Activated naive CD4-positive, alpha-beta T cell treated with anti-CD3 and anti-CD28 coated beads, Interleukin-2, amount 50 U/mL, for 24 hours (primary cell): ENCODE measurements around the gene TDRD1.

Experiments used
- H3K27ac Mint-ChIP-seq: one replicate; pipeline ENCODE4 v1.8.0; 2021; ENCODE audit warnings: mild to moderate bottlenecking, mixed read lengths
- H3K27me3 Mint-ChIP-seq: one replicate; pipeline ENCODE4 v1.8.0; 2021; ENCODE audit warnings: mixed read lengths
- H3K36me3 Mint-ChIP-seq: one replicate; pipeline ENCODE4 v1.8.0; 2021; ENCODE audit warnings: mixed read lengths
- H3K4me1 Mint-ChIP-seq: one replicate; pipeline ENCODE4 v1.8.0; 2021; ENCODE audit warnings: mixed read lengths
- H3K4me3 Mint-ChIP-seq: one replicate; pipeline ENCODE4 v1.8.0; 2021; ENCODE audit warnings: mild to moderate bottlenecking, mixed read lengths
- H3K9me3 Mint-ChIP-seq: one replicate; pipeline ENCODE4 v1.8.0; 2021; ENCODE audit warnings: mixed read lengths

The TDRD1 gene

DNA sequence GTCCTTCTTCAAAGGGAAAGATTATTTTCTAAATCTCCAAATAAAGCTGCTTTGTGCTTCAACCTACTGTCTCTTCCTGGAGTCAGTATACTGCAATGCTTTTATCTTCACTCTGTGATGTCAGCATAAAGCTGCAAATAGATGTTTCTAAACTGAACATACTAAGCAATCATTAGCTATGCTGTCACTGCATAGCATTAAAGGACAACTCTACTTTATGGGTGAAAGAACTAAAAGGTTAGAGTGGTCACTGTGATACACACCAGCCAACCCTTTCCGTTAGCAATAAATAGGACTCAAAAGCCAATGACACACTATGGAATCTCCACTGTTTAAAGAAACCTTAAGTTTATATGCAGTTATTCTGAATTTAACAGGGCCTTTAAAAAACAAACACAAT is 6.9 kb upstream of the TDRD1 start:
- H3K9me3 Mint-ChIP-seq = no peaks in the 10 kb centered on the region
- H3K27me3 Mint-ChIP-seq = no peaks in the 10 kb centered on the region
- H3K36me3 Mint-ChIP-seq = peaks cover 15% of the 10 kb centered on the region
- H3K27ac Mint-ChIP-seq = no peak overlapping the region
- H3K4me3 Mint-ChIP-seq = peak overlapping the region; percentile 99
- peaks cover 43% of the 10 kb centered on the region for H3K4me1 Mint-ChIP-seq

DNA sequence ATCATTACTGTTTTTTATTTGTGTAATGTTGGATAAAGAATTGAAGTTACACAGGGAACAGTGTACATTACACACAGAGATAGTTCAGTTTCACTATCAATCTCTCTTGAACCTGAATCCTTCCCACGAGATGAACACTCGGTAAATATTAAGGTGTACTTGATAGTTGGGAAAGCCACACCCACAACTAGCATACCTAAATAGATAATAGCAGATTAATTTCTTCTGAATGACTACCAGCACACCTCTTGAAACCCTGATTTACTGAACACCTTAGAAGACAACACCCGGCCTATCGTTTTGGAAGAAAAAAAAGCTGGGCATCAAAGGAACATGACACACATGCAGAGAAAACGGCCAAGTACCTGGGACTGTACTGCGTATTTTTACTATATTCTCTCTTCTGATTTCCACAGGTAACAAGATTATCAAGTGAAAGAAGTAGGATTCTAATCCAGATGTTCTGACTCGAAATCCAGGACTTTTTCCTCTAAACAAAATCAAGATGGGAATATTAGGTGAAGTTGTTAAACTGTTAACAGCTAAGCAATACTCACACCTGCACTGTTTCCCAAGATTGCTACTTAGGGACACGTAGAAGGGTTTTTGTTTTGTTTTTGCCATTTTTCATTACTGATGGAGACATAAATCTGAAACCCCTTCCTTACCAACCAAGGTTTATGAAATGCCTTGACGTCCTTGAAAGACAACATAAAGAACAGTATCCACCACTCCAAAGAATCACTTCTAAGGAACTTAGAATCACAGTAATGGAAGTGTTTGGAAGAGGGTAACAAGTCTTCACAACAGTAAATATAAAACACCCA is 6.2 kb upstream of the TDRD1 start:
- peaks cover 12% of the 10 kb centered on the region for H3K36me3 Mint-ChIP-seq
- no peaks in the 10 kb centered on the region for H3K27me3 Mint-ChIP-seq
- H3K4me1 Mint-ChIP-seq = peaks cover 39% of the 10 kb centered on the region

DNA sequence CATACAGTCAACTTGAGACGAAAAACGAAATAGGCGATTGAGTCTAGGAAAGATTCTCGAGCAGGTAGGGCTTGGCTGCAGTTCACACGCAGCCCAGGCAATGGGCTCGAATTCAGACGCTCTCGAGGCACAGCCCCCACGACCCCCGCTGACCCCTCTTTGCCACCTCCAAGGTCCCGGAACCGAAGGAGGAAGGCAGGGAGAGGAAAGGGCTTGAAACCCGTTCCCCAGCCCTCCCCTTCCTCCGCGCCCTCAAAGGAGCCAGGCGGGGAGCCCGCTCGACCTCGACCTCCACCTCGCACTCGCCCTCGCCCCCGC is 5.6 kb upstream of the TDRD1 start:
- Mint-ChIP-seq H3K4me3 (peak overlapping the region; percentile 99), H3K9me3 (no peaks in the 10 kb centered on the region), H3K36me3 (peaks cover 8% of the 10 kb centered on the region), H3K27me3 (no peaks in the 10 kb centered on the region), H3K27ac (peak overlapping the region; percentile 99), H3K4me1 (peaks cover 35% of the 10 kb centered on the region)

More for the DNA sequence above, 6.2 kb upstream of the TDRD1 start:
- Mint-ChIP-seq H3K4me3 (peak overlapping the region; percentile 99), H3K27ac (peak overlapping the region; percentile 99), H3K9me3 (no peaks in the 10 kb centered on the region)

DNA sequence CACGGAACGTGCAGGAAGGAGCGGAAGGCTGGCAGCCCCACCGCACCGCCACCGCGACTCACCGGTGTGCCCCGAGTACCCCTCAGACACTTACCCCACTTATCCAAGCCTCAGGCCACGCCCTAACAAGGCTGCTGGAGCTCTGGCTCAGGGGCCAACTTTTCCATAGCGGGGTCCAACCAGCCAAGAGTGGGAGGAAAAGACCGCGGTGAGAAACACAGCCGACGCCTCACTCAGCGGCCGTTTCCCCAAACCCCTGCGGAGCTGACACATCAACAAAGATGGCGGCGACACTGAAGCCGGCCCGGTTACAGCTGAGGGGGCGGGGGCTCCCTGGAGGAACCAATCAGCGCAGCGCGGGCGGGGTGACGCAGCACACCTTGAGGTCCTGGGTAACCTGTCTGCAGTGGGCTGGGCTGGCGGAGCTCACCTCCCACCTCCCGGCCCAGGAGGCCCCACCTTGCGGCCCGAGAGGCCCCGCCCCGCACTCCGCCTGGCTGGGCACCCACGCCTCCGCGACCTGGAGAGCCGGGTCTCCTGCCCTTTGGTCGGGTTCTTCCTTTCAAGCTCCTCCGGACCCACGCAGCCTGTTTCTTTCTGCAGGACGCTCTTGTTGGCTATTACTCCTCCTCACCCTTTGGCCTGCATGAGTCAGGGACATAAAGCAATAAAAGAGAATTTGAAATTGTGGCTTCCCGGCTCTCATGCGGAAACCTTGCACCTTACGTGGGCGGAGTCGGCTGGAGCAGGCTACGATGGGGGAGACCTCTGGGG is 5.0 kb upstream of the TDRD1 start, which contains the start of gene CCDC186:
Gene CCDC186, minus strand, starts transcription at position 283 of the 774 bp plus-strand sequence. CDS start 10,935 bp downstream, outside the sequence.
- Mint-ChIP-seq H3K27me3 (no peaks in the 10 kb centered on the region), H3K9me3 (no peaks in the 10 kb centered on the region), H3K27ac (peak within 1 kb of the TSS; percentile 99), H3K4me3 (peak within 1 kb of the TSS; percentile 99), H3K36me3 (peaks cover 4% of the 10 kb centered on the region), H3K4me1 (peaks cover 32% of the 10 kb centered on the region)

DNA sequence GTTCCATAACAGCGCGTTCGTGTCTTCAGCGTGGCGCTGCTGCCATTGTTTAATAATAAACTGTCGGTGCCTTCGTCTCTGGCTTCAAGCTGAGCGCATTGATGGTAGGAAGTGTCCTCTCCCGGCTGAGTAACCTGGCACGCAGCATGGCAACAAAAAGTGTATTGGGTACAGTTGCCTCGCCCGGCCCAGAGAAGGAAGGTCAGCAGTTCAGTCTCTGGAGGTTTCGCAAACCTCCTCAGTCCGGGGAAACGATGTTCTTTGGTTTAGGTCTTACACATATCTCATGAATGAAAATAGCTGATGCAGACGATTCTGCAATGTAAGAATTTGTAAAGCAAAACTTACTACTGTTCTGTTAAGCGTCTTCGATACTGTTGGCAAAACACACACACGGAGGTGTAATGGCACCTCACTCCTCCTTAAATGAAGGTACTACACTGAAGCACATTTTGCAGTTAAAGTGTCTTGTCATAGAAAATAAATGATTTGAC is 4.4 kb upstream of the TDRD1 start:
- H3K4me1 Mint-ChIP-seq = peaks cover 32% of the 10 kb centered on the region
- H3K36me3 Mint-ChIP-seq = peaks cover 4% of the 10 kb centered on the region
- H3K27me3 Mint-ChIP-seq = no peaks in the 10 kb centered on the region
- peak overlapping the region; percentile 81 for H3K27ac Mint-ChIP-seq
- H3K4me3 Mint-ChIP-seq = peak overlapping the region; percentile 99
- no peaks in the 10 kb centered on the region for H3K9me3 Mint-ChIP-seq

DNA sequence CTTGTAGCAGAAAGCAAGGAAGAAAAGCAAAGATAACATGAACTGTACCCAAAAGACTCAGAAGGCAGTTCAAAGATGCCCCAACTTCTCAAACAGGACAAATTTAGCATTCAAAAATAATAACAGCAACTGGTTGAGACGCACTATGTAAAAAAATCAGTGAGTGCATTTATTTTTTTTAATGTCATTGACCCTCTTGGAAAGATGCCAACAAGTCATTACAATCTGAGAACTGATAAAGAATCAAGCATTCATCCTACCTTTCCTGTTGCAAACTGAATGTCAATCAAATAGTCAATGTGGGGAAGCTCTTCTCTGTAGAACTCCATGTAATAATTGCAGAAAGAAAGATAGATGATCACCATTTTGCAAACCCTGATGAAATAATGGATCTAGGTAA is 3.5 kb upstream of the TDRD1 start:
- H3K36me3 Mint-ChIP-seq = peaks cover under 1% of the 10 kb centered on the region
- peaks cover 32% of the 10 kb centered on the region for H3K4me1 Mint-ChIP-seq
- no peaks in the 10 kb centered on the region for H3K9me3 Mint-ChIP-seq
- peak overlapping the region; percentile 1 for H3K27ac Mint-ChIP-seq
- H3K27me3 Mint-ChIP-seq = no peaks in the 10 kb centered on the region
- peak overlapping the region; percentile 61 for H3K4me3 Mint-ChIP-seq

DNA sequence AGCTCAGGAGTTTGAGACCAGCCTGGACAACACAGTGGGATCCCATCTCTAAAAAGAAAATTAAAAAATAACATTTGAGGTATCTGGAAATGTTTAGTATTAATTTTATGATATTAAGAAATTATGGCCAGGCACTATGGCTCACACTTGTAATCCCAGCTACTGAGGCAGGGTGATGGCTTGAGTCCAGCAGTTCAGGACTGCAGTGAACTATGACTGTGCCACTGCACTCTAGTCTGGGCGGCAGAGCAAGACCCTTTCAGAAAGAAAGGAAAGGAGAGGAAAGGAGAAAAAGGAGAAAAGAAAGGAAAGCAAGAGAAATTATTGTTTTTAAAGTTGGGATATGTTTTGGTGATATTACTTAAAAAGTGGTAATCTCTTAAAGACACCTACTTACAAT is 2.6 kb upstream of the TDRD1 start:
- Mint-ChIP-seq H3K27me3 (no peaks in the 10 kb centered on the region), H3K4me3 (no peak overlapping the region), H3K36me3 (no peaks in the 10 kb centered on the region), H3K4me1 (peaks cover 31% of the 10 kb centered on the region), H3K9me3 (no peaks in the 10 kb centered on the region), H3K27ac (no peak overlapping the region)

DNA sequence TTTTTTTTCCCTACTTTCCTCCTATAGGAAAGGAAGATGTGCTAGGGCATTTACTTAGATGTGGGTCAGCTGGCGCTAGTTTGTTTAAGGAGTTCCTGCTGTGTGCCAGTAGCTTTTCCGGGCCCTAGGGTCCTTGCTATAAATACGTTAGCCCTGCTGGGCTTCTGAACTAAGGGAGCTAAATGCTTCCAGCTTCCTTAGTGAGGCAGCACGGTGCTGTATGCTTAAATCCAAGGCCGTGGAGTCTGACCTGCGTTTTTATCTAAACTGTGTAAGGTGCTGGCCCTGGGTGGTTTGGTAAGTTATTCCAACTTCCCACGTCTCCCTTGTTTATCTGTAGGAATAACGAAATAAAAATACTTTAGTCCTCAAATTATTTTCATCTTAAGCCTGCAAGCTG is 594 bp downstream of the TDRD1 start:
- no peak overlapping the region for H3K27ac Mint-ChIP-seq
- H3K9me3 Mint-ChIP-seq = no peaks in the 10 kb centered on the region
- H3K27me3 Mint-ChIP-seq = no peaks in the 10 kb centered on the region
- H3K36me3 Mint-ChIP-seq = no peaks in the 10 kb centered on the region
- H3K4me1 Mint-ChIP-seq = peaks cover 11% of the 10 kb centered on the region
- H3K4me3 Mint-ChIP-seq = no peak overlapping the region

DNA sequence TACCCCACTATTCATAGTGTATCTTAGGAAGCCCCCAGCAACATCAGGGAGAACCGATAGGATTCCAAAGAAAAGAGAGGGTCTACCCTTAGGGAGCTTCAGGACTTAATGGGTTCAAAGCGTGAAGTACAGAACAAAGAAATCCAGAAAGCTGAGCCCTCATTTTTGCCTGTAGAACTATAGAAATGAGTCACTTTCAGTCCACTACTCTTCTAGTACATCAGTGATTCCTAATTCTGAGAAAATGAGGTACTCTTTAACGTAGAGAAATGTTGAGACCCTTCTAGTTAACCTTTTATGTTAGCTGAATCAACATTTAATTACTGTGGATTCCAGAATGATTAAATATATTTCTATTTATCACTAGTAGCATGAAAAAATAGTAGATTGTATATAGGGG is 1.8 kb downstream of the TDRD1 start:
- Mint-ChIP-seq H3K4me1 (peaks cover 2% of the 10 kb centered on the region), H3K36me3 (no peaks in the 10 kb centered on the region), H3K27me3 (peaks cover under 1% of the 10 kb centered on the region), H3K4me3 (no peak overlapping the region), H3K9me3 (no peaks in the 10 kb centered on the region), H3K27ac (no peak overlapping the region)

DNA sequence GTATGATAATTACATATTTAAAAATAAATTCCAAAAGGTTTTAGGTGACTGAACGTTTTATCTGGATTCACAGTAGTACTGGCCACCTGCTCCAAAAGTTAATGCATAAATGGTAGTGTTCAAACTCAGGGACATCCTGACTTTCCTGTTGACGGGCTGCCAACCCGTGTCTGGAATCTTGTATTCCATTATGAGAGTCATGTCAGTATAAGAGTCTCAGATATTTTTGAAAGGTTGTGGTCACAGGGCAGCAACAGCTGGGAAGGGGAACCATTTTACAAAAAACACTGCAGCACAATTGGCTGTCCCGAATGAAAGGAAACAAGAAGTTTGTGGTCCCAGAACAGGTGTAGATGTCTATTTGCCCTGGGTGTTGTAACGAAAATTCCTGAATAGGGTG is 2.8 kb downstream of the TDRD1 start:
- Mint-ChIP-seq H3K4me3 (no peak overlapping the region), H3K4me1 (no peaks in the 10 kb centered on the region), H3K9me3 (no peaks in the 10 kb centered on the region), H3K27me3 (peaks cover 1% of the 10 kb centered on the region), H3K36me3 (no peaks in the 10 kb centered on the region), H3K27ac (no peak overlapping the region)

DNA sequence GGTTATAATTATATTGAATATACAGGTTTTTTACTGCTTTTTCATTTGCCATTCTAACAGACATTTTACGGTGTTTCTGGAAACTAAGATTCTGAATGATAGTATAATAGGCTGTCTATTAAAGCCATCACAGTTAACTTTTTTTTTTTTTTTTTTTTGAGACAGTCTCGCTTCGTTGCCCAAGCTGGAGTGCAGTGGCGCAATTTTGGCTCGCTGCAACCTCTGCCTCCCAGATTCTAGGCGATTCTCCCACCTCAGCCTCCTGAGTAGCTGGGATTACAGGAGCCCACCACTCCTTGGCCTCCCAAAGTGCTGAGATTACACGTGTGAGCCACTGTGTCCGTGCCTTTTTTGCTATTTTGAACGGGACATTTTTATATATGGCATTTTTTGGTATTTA is 4.4 kb downstream of the TDRD1 start:
- H3K27ac Mint-ChIP-seq = no peak overlapping the region
- no peak overlapping the region for H3K4me3 Mint-ChIP-seq
- peaks cover 1% of the 10 kb centered on the region for H3K27me3 Mint-ChIP-seq
- H3K9me3 Mint-ChIP-seq = no peaks in the 10 kb centered on the region
- no peaks in the 10 kb centered on the region for H3K36me3 Mint-ChIP-seq
- H3K4me1 Mint-ChIP-seq = no peaks in the 10 kb centered on the region

DNA sequence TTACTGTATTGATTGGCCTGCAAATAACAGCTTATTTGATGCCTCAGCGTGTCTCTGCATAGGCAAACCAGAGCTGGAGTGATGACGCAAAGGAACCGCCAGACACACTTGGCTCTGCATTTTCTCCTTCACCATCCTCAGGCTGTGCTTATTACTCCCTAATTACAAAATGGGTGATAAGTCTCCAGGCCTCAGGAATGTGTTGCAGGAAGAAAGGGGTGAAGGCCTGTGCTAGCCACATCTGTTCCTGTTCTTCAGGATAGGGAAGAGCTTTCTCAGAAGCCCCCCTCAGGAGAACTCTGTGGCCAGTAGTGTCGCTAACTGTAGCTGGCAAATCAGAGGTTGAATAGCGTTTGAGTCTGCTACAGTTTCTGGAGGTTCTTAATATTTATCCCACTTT is 5.1 kb downstream of the TDRD1 start:
- no peak overlapping the region for H3K27ac Mint-ChIP-seq
- no peaks in the 10 kb centered on the region for H3K4me1 Mint-ChIP-seq
- no peaks in the 10 kb centered on the region for H3K36me3 Mint-ChIP-seq
- H3K27me3 Mint-ChIP-seq = peaks cover 1% of the 10 kb centered on the region
- no peak overlapping the region for H3K4me3 Mint-ChIP-seq
- H3K9me3 Mint-ChIP-seq = no peaks in the 10 kb centered on the region

DNA sequence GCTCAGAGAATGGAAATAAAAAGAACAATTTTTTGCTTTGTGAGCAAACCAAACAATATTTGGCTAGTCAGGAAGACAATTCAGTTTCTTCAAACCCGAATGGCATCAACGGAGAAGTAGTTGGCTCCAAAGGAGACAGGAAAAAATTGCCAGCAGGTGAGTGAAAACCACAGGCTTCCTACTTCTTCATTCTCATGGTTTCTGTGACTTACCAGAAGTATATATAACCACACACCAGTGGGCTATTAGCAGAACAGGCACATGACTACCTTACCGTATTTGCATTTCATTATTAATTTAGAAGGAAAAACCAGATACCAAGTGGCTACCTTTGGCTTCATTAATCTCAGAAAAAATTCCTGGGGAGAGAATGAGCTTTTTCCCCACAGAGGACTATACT is 8.8 kb downstream of the TDRD1 start:
- Mint-ChIP-seq H3K4me1 (no peaks in the 10 kb centered on the region), H3K4me3 (no peak overlapping the region), H3K9me3 (no peaks in the 10 kb centered on the region), H3K27ac (no peak overlapping the region), H3K27me3 (peaks cover 2% of the 10 kb centered on the region), H3K36me3 (no peaks in the 10 kb centered on the region)

DNA sequence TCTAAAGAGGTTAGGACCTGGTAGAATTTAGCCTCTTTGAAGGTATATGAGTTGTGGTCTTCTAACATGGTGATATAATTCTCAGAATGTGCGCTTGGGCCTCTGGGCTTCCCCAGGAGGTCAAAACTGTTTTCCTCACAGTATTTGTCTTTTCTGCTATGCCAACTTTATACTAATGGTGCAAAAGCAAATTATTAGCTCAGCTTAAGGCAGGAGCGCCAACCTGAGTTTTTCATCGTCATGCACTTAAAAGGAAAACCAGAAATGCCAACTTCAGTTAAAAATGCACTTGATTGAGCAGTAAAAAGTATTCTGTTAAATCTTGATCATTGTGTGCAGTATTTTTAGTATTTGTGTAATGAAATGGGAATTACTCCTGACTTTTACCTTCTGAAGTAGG is 9.7 kb downstream of the TDRD1 start:
- H3K36me3 Mint-ChIP-seq = no peaks in the 10 kb centered on the region
- H3K4me1 Mint-ChIP-seq = no peaks in the 10 kb centered on the region
- no peaks in the 10 kb centered on the region for H3K9me3 Mint-ChIP-seq
- H3K27me3 Mint-ChIP-seq = peaks cover 2% of the 10 kb centered on the region
- no peak overlapping the region for H3K4me3 Mint-ChIP-seq
- H3K27ac Mint-ChIP-seq = no peak overlapping the region

DNA sequence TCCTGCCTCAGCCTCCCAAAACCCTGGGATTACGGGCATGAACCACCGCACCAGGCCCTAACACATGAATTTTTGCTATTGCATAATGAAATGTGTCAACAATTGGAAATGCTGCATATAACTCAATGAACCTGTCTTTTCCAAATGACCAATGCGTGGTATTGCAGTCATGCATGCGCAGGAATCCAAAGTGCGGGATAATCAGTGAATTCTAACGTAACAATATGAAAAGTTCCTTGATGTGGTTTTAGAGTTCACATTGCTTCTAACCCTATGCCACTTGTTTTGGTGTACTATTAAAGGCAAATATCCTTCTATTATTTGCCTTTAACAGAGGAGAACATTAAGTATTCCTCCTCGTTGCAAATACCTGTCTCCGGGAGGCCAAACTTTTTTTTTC is 10.5 kb downstream of the TDRD1 start:
- no peak overlapping the region for H3K27ac Mint-ChIP-seq

DNA sequence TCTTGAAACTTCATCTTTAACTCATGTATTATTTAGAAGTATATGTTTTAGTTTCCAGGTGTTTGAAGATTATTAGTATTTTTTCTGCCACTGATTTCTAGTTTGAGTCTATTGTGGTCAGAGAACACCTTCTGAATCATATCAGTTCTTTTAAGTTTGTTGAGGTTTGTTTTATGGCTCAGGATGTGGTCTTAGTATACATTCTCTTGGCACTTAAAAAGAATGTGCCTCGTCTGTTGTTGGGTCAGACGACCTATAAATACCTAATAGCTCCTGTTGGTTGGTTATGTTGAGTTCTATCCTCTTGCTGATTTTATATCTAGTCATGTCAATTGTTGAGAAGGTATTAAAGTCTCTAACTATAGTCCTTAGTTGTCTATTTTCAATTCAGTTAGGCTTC is 15.9 kb downstream of the TDRD1 start:
- Mint-ChIP-seq H3K27me3 (peaks cover 15% of the 10 kb centered on the region), H3K9me3 (no peaks in the 10 kb centered on the region), H3K4me1 (no peaks in the 10 kb centered on the region), H3K27ac (no peak overlapping the region), H3K4me3 (no peak overlapping the region), H3K36me3 (no peaks in the 10 kb centered on the region)

More for the DNA sequence above, 10.5 kb downstream of the TDRD1 start:
- H3K36me3 Mint-ChIP-seq = no peaks in the 10 kb centered on the region
- no peak overlapping the region for H3K4me3 Mint-ChIP-seq
- H3K27me3 Mint-ChIP-seq = peaks cover 5% of the 10 kb centered on the region
- no peaks in the 10 kb centered on the region for H3K9me3 Mint-ChIP-seq
- no peaks in the 10 kb centered on the region for H3K4me1 Mint-ChIP-seq
